GM19328 (cell line): ENCODE measurements around the gene SRP19.
"Not testable (repeated sequence)": the region's sequence is repeated elsewhere in the genome, so short reads cannot be mapped to it uniquely, and the experiment has no call there.

Experiments
- ATAC-seq: cut with Tn5 transposase; IDR thresholded peaks from one replicate; pipeline ENCODE4 v1.9.1; 2021; ENCODE audit warnings: mild to moderate bottlenecking, moderate library complexity; ENCODE audit not compliant: unreplicated experiment

SRP19 gene

GRCh38 chr5:112869948-112870347 is 8.9 kb downstream of the SRP19 start:
- peak; percentile 67 for ATAC-seq

GRCh38 chr5:112870966-112871365 is 9.9 kb downstream of the SRP19 start:
- no peak for ATAC-seq

- ATAC-seq: no peak
Measured at GRCh38 chr5:112876362-112876761, 15.3 kb downstream of the SRP19 start.

GRCh38 chr5:112878101-112878500 is 17.0 kb downstream of the SRP19 start:
- ATAC-seq: no peak

GRCh38 chr5:112878760-112879159 is 17.7 kb downstream of the SRP19 start:
- no peak for ATAC-seq

- no peak for ATAC-seq
Measured at GRCh38 chr5:112880219-112880964, 19.3 kb downstream of the SRP19 start.

- ATAC-seq: no peak
Measured at GRCh38 chr5:112883192-112883591, 22.1 kb downstream of the SRP19 start.

GRCh38 chr5:112885001-112885400 is 23.9 kb downstream of the SRP19 start:
- ATAC-seq: no peak

- ATAC-seq: no peak
Measured at GRCh38 chr5:112886975-112887374, 25.9 kb downstream of the SRP19 start.

- not testable (repeated sequence) for ATAC-seq
Measured at GRCh38 chr5:112892066-112892465, 31.0 kb downstream of the SRP19 start.

GRCh38 chr5:112892776-112893175 is 31.7 kb downstream of the SRP19 start:
- no peak for ATAC-seq

GRCh38 chr5:112895682-112896081 is 34.6 kb downstream of the SRP19 start:
- ATAC-seq: no peak

GRCh38 chr5:112902561-112902960 is 41.5 kb downstream of the SRP19 start:
- ATAC-seq: no peak

- ATAC-seq: not testable (repeated sequence)
Measured at GRCh38 chr5:112904996-112905395, 43.9 kb downstream of the SRP19 start.

- ATAC-seq: no peak
Measured at GRCh38 chr5:112906637-112907036, 45.5 kb downstream of the SRP19 start.

- no peak for ATAC-seq
Measured at GRCh38 chr5:112907166-112907631, 46.1 kb downstream of the SRP19 start.

GRCh38 chr5:112908854-112909253 is 47.8 kb downstream of the SRP19 start:
- no peak for ATAC-seq

GRCh38 chr5:112910529-112910928 is 49.4 kb downstream of the SRP19 start:
- ATAC-seq: no peak

- ATAC-seq: no peak
Measured at GRCh38 chr5:112914584-112914983, 53.5 kb downstream of the SRP19 start.

GRCh38 chr5:112915831-112916230 is 54.7 kb downstream of the SRP19 start:
- ATAC-seq: no peak

GRCh38 chr5:112917453-112917995 is 56.4 kb downstream of the SRP19 start:
- no peak for ATAC-seq

- ATAC-seq: no peak
Measured at GRCh38 chr5:112918136-112918535, 57.0 kb downstream of the SRP19 start.

- no peak for ATAC-seq
Measured at GRCh38 chr5:112918679-112919078, 57.6 kb downstream of the SRP19 start.
